IMR-90 (cell line): ENCODE data around the gene CFAP45. TPM values are rescaled to one million over a fixed set of nuclear protein-coding genes. Genes with fewer than 3 reads are reported as not detected.

Experiments
- ATAC-seq: fragments of 200-7000 bp; cut with Tn5 transposase; 2 replicates; pipeline ENCODE4 v1.9.1; 2020; ENCODE audit warnings: low read depth, mild to moderate bottlenecking, moderate library complexity
- BruUV-seq: library from RNA; stranded (reverse); fragments of 400-500 nt; replicated peaks from 2 replicates; lab custom pipeline; 2021; lab: Mats Ljungman, UMichigan
- CTCF ChIA-PET: fragments of 300-600 bp; formaldehyde crosslinking; extraction: SDS; loops from one replicate; lab custom pipeline; 2021; ENCODE audit warnings: antibody characterized with exemption; lab: Yijun Ruan, JAX
- POLR2A ChIA-PET: fragments of 300-600 bp; sonication (Branson Sonifier 250); formaldehyde crosslinking; loops from one replicate; lab custom pipeline; 2022; ENCODE audit warnings: antibody characterized with exemption; ENCODE audit not compliant: unreplicated experiment; lab: Charles Lee
- DNase-seq: peaks from one replicate; pipeline ENCODE4 v3.0.0; 2013
- H2AFZ ChIP-seq: replicated peaks from 2 replicates; pipeline ENCODE3; 2013; ENCODE audit warnings: low read length, mild to moderate bottlenecking; ENCODE audit not compliant: poor library complexity
- H2AK5ac ChIP-seq: 2 replicates; pipeline ENCODE4 v1.6.1; 2013; ENCODE audit warnings: low read depth, low read length, inconsistent platforms
- H2AK9ac ChIP-seq: replicated peaks from 2 replicates; pipeline ENCODE3; 2013; ENCODE audit warnings: mild to moderate bottlenecking, low read depth, low read length, moderate library complexity; ENCODE audit not compliant: poor library complexity
- H2BK120ac ChIP-seq: 2 replicates; pipeline ENCODE4 v1.6.1; 2013; ENCODE audit warnings: low read depth, low read length, inconsistent platforms
- H2BK15ac ChIP-seq: 3 replicates; pipeline ENCODE4 v1.6.1; 2013; ENCODE audit warnings: low read depth, low read length, inconsistent platforms
- H2BK20ac ChIP-seq: 2 replicates; pipeline ENCODE4 v1.6.1; 2013; ENCODE audit warnings: low read depth, mild to moderate bottlenecking, inconsistent platforms, low read length, moderate library complexity
- H2BK5ac ChIP-seq: 2 replicates; pipeline ENCODE4 v1.6.1; 2013; ENCODE audit warnings: mild to moderate bottlenecking, low read depth, low read length, inconsistent platforms; ENCODE audit not compliant: poor library complexity, severe bottlenecking
- H3K14ac ChIP-seq: replicated peaks from 2 replicates; pipeline ENCODE4 v1.6.1; 2013; ENCODE audit warnings: low read depth, low read length, inconsistent platforms
- H3K18ac ChIP-seq: 2 replicates; pipeline ENCODE4 v1.6.1; 2013; ENCODE audit warnings: low read depth, low read length, control low read depth
- H3K23ac ChIP-seq: 2 replicates; pipeline ENCODE4 v1.6.1; 2013; ENCODE audit warnings: low read depth, low read length, inconsistent platforms
- H3K27ac ChIP-seq: 2 replicates; pipeline ENCODE4 v1.5.1; 2013; ENCODE audit warnings: mild to moderate bottlenecking, control low read depth, low read length; ENCODE audit not compliant: insufficient read depth
- H3K27me3 ChIP-seq: 2 replicates; pipeline ENCODE4 v1.6.1; 2013; ENCODE audit warnings: low read length; ENCODE audit not compliant: control insufficient read depth, insufficient read depth
- H3K36me3 ChIP-seq: 2 replicates; pipeline ENCODE4 v1.6.1; 2013; ENCODE audit warnings: low read length, mixed read lengths; ENCODE audit not compliant: control insufficient read depth, insufficient read depth
- H3K4ac ChIP-seq: 2 replicates; pipeline ENCODE4 v1.6.1; 2013; ENCODE audit warnings: low read depth, low read length, inconsistent platforms
- H3K4me1 ChIP-seq: 2 replicates; pipeline ENCODE4 v1.6.1; 2013; ENCODE audit warnings: low read length, mixed read lengths; ENCODE audit not compliant: control insufficient read depth, insufficient read depth
- H3K4me2 ChIP-seq: 2 replicates; pipeline ENCODE4 v1.6.1; 2013; ENCODE audit warnings: low read depth, mild to moderate bottlenecking, control low read depth, low read length, moderate library complexity
- H3K4me3 ChIP-seq: 2 replicates; pipeline ENCODE4 v1.5.1; 2013; ENCODE audit warnings: low read depth, mild to moderate bottlenecking, control low read depth, low read length, moderate library complexity; ENCODE audit not compliant: insufficient read depth
- H3K56ac ChIP-seq: 2 replicates; pipeline ENCODE4 v1.6.1; 2013; ENCODE audit warnings: low read length, inconsistent platforms; ENCODE audit not compliant: insufficient read depth; ENCODE audit errors: extremely low read depth
- H3K79me1 ChIP-seq, 2 experiments: 2 replicates each; pipeline ENCODE4 v1.6.1; 2013; ENCODE audit warnings: low read length in 2 of 2, inconsistent platforms in 1 of 2, low read depth in 1 of 2
- H3K9ac ChIP-seq: 2 replicates; pipeline ENCODE4 v1.6.1; 2013; ENCODE audit warnings: low read depth, low read length, control low read depth
- H3K9me1 ChIP-seq: 2 replicates; pipeline ENCODE4 v1.6.1; 2013; ENCODE audit warnings: low read length, inconsistent platforms; ENCODE audit not compliant: insufficient read depth
- H3K9me3 ChIP-seq: 2 replicates; pipeline ENCODE4 v1.6.1; 2013; ENCODE audit warnings: low read length; ENCODE audit not compliant: control insufficient read depth, insufficient read depth
- H4K20me1 ChIP-seq: 2 replicates; pipeline ENCODE4 v1.6.1; 2013; ENCODE audit warnings: low read length, inconsistent platforms; ENCODE audit not compliant: insufficient read depth
- H4K5ac ChIP-seq: 2 replicates; pipeline ENCODE4 v1.6.1; 2013; ENCODE audit warnings: mild to moderate bottlenecking, low read depth, low read length, control low read depth
- H4K8ac ChIP-seq, 2 experiments: 2 replicates each; pipeline ENCODE4 v1.6.1; 2013; ENCODE audit warnings: low read depth in 2 of 2, low read length in 2 of 2, control low read depth in 1 of 2, inconsistent platforms in 1 of 2
- H4K91ac ChIP-seq: 2 replicates; pipeline ENCODE4 v1.6.1; 2013; ENCODE audit warnings: low read depth, low read length, inconsistent platforms; ENCODE audit not compliant: insufficient read depth
- BHLHE40 ChIP-seq: fragments of 150-350 bp; IDR thresholded peaks from 2 replicates; pipeline ENCODE4 v1.6.1; 2016; ENCODE audit warnings: mild to moderate bottlenecking, low read depth, low read length
- CEBPB ChIP-seq: IDR thresholded peaks from 2 replicates; pipeline ENCODE4 v1.6.1; 2012; ENCODE audit warnings: low read depth, low read length, improper control_type of control experiment
- FOS ChIP-seq: fragments of 150-350 bp; IDR thresholded peaks from 2 replicates; pipeline ENCODE4 v1.6.1; 2016; ENCODE audit warnings: low read depth, low read length
- MXI1 ChIP-seq: IDR thresholded peaks from 2 replicates; pipeline ENCODE4 v1.6.1; 2012; ENCODE audit warnings: low read depth, mild to moderate bottlenecking, low read length, moderate library complexity, borderline replicate concordance
- NFE2L2 ChIP-seq: fragments of 150-350 bp; IDR thresholded peaks from 2 replicates; pipeline ENCODE4 v1.6.1; 2016; ENCODE audit warnings: low read depth, mild to moderate bottlenecking, low read length
- POLR2A ChIP-seq: IDR thresholded peaks from 2 replicates; pipeline ENCODE4 v1.6.1; 2012; ENCODE audit warnings: mild to moderate bottlenecking, low read depth, low read length
- RCOR1 ChIP-seq: IDR thresholded peaks from 2 replicates; pipeline ENCODE4 v1.6.1; 2012; ENCODE audit warnings: mild to moderate bottlenecking, low read length, improper control_type of control experiment; ENCODE audit not compliant: insufficient replicate concordance
- USF2 ChIP-seq: fragments of 150-350 bp; IDR thresholded peaks from 2 replicates; pipeline ENCODE4 v1.6.1; 2017; ENCODE audit warnings: mild to moderate bottlenecking, antibody characterized with exemption, low read length, low read depth
- WGBS, 2 experiments: methylation state at CpG; one replicate each; pipeline versions ENCODE4 v1.1.5 to v1.1.7; 2013; ENCODE audit warnings: missing lambda C conversion rate in 2 of 2; ENCODE audit not compliant: insufficient read length in 1 of 2; ENCODE audit errors: extremely low coverage in 2 of 2; 5-methylcytosine and 5-hydroxymethylcytosine counted together
- dilution Hi-C: fragments of 300-500 bp; cut with HindIII; formaldehyde crosslinking; loops from one replicate; pipeline ENCODE4 v1.14.3; 2018; ENCODE audit warnings: low sequenced_read_pairs; ENCODE audit not compliant: unreplicated experiment
- in situ Hi-C: fragments of 300-500 bp; cut with MboI; formaldehyde crosslinking; loops from 3 replicates; pipeline ENCODE4 v1.14.3; 2019; ENCODE audit warnings: low sequenced_read_pairs, inconsistent platforms, mixed read lengths
- intact Hi-C: fragments of 100-400 bp; cut with micrococcal nuclease; formaldehyde crosslinking; loops from 2 replicates; pipeline ENCODE4 v1.10.0; 2022
- polyA plus RNA-seq, 3 experiments: library from polyadenylated mRNA; depleted of rRNA; stranded (reverse); fragments of >200 nt; gene quantifications; 2 replicates each; pipeline ENCODE4 v1.2.3, GENCODE V29; 2012; ENCODE audit warnings: low replicate concordance in 1 of 3
- total RNA-seq: library from RNA; depleted of rRNA; stranded (reverse); fragments of >200 nt; gene quantifications from 2 replicates; pipeline ENCODE4 v1.2.3, GENCODE V29; 2012

The CFAP45 gene
- total and polyA plus RNA-seq, 2 of the 4 experiments (the other 2 are of a cell fraction): 0.51 to 0.72 TPM

DNA sequence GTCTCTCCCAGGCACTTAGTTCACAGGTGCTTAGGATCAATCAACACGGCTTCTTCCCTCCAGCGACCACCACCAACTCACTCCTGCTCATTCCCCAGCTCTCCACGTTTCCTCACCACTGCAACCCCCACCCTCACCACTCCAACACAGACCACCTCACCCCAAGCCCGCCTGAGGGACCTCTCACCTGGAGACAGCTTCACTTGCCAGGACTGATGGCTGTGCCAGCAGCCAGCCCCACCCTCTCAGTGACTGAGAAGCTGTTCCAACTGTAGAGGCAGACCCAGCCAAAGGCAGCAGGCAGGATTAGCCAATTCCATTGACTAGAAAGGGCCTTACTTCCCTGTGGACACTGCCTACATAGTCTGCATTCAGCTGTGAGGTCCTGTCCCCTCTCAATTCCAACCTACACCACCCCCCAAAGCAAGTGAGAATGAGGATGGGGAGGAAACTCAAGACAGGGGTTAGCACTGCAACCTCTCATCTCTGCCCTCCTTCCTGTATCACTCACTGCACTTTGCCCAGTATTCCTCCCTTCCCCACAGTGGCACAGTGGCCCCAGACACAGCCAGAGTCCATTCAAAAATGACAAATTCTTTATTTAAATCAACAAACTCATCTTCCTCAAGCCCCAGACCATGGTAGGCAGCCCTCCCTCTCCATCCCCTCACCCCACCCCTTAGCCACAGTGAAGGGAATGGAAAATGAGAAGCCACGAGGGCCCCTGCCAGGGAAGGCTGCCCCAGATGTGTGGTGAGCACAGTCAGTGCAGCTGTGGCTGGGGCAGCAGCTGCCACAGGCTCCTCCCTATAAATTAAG is 17.8 kb upstream of the CFAP45 start (continued):
- TF ChIP-seq MXI1 (no peak), BHLHE40 (no peak)

- Histone ChIP-seq H4K5ac (no peak overlapping the region), H3K23ac (peak overlapping the region; percentile 13; the same call in 1 of the 2 replicates), H3K18ac (peak overlapping the region; percentile 10; the same call in 1 of the 2 replicates), H2BK20ac (peak overlapping the region; percentile 11; the same call in 1 of the 2 replicates), H3K4me3 (no peak overlapping the region), H4K91ac (peak overlapping the region; percentile 66), H3K14ac (peak overlapping the region; percentile 4; the same call in 1 of the 2 replicates), H3K27ac (peak overlapping the region; percentile 35), H2AFZ (peak overlapping the region; percentile 50), H3K9ac (no peak overlapping the region), H3K4me1 (peaks cover 33% of the 10 kb centered on the region), H3K9me3 (no peaks in the 10 kb centered on the region), H3K4me2 (0 out of 2 replicates have a peak overlapping the region, but pooled peaks have one; percentile 8), H4K20me1 (peaks cover 58% of the 10 kb centered on the region), H2AK9ac (peak overlapping the region; percentile 66), H2BK15ac (no peak overlapping the region), H3K4ac (peak overlapping the region; percentile 57), H3K9me1 (peaks cover 44% of the 10 kb centered on the region), H3K79me1 (peaks cover 9 to 67% of the 10 kb centered on the region in 2 experiments), H2BK5ac (peak overlapping the region; percentile 34), H3K36me3 (peaks cover 36% of the 10 kb centered on the region), H3K27me3 (no peaks in the 10 kb centered on the region), H3K56ac (no peak overlapping the region), H2BK120ac (peak overlapping the region; percentile 66; the same call in 1 of the 2 replicates), H4K8ac (peak overlapping the region in 1 of 2 experiments; percentile 22; a peak in 1 of 4 replicates), H2AK5ac (peak overlapping the region; percentile 61)
- DNase-seq: peak; percentile 91
- intact Hi-C loops: no loop called here
- ATAC-seq: peak; percentile 82
- POLR2A ChIA-PET: interaction anchor here (0.6 kb wide), 1 partner anchor 63 kb away, joined by 3 read pairs; no protein-coding TSS in a partner anchor
- TF ChIP-seq CEBPB: peak; percentile 69
- peak; percentile 60 for TF ChIP-seq RCOR1
- peak; percentile 38; the same call in 1 of the 2 replicates for TF ChIP-seq BHLHE40
- peak; percentile 32; the same call in 1 of the 2 replicates for TF ChIP-seq POLR2A
- no peak for TF ChIP-seq FOS
- TF ChIP-seq USF2: no peak
- TF ChIP-seq NFE2L2: no peak
- CTCF ChIA-PET: interaction anchor here (0.6 to 1.3 kb wide), 3 partner anchors 9 to 117 kb away, joined by 3 read pairs; partner anchors contain the start of gene TAGLN2
- dilution Hi-C loops: no loop called here
- in situ Hi-C loops: no loop called here
- WGBS, 2 experiments: no CpG with 5 or more reads among the region's 9 CpGs
- no TSS peak for BruUV-seq
These were observed 16.5 kb upstream of the CFAP45 start for GRCh38 chr1:159916242-159917051.
